Esophagus (tissue), 2 donors: ENCODE data around the gene NIT1. TPM values are rescaled to one million over a fixed set of nuclear protein-coding genes. Genes with fewer than 3 reads are reported as not detected.

Experiments used
- H3K27ac ChIP-seq, 2 donors: one replicate each; pipeline ENCODE4 v1.5.1; 2013; ENCODE audit warnings: low read depth in 2 of 2, mild to moderate bottlenecking in 2 of 2, inconsistent platforms in 1 of 2, low read length in 1 of 2, moderate library complexity in 1 of 2
- H3K27me3 ChIP-seq, 2 donors: one replicate each; pipeline ENCODE4 v1.6.1; 2013; ENCODE audit warnings: low read length in 2 of 2, control low read depth in 1 of 2, mild to moderate bottlenecking in 1 of 2; ENCODE audit not compliant: insufficient read depth in 2 of 2, control insufficient read depth in 1 of 2
- H3K36me3 ChIP-seq, 2 donors: one replicate each; pipeline ENCODE4 v1.6.1; 2013; ENCODE audit warnings: low read length in 1 of 2; ENCODE audit not compliant: control insufficient read depth in 2 of 2, insufficient read depth in 2 of 2
- H3K4me1 ChIP-seq, 2 donors: one replicate each; pipeline ENCODE4 v1.6.1; 2013; ENCODE audit warnings: low read length in 1 of 2; ENCODE audit not compliant: control insufficient read depth in 2 of 2, insufficient read depth in 2 of 2
- H3K4me3 ChIP-seq, 2 donors: one replicate each; pipeline ENCODE4 v1.5.1; 2013; ENCODE audit warnings: low read length in 2 of 2, mild to moderate bottlenecking in 2 of 2, low read depth in 1 of 2, moderate library complexity in 1 of 2
- H3K9me3 ChIP-seq, 2 donors: one replicate each; pipeline ENCODE4 v1.6.1; 2013; ENCODE audit warnings: mild to moderate bottlenecking in 2 of 2, low read depth in 1 of 2, low read length in 1 of 2, moderate library complexity in 1 of 2; ENCODE audit not compliant: control insufficient read depth in 2 of 2, insufficient read depth in 1 of 2
- WGBS, 2 donors: extraction: QIAGEN DNeasy Blood & Tissue Kit; methylation state at CpG; one replicate each; pipeline ENCODE4 v1.1.7; 2013; 5-methylcytosine and 5-hydroxymethylcytosine counted together
- polyA plus RNA-seq, 2 donors: library from polyadenylated mRNA; stranded (reverse); fragments of 200-250 nt; gene quantifications; one replicate each; pipeline ENCODE4 v1.2.3, GENCODE V29; 2013
- donor health status: healthy with polysubstance abuse.
- donor health status: Bipolar disorder and iron deficiency.

Gene NIT1
- polyA plus RNA-seq, 2 donors, result 28.0 to 28.5 TPM

- no peaks in the 10 kb centered on the region for H3K36me3 ChIP-seq
- no peak overlapping the region for H3K4me3 ChIP-seq
- H3K9me3 ChIP-seq, result no peaks in the 10 kb centered on the region
- 77 to 81% methylated on average over 3 of the region's 3 CpGs for WGBS, 2 donors
- H3K27ac ChIP-seq, result no peak overlapping the region
- H3K4me1 ChIP-seq, result no peaks in the 10 kb centered on the region
- H3K27me3 ChIP-seq, result no peaks in the 10 kb centered on the region
Observed at GRCh38 chr1:161137881-161138280, 20.0 kb downstream of the NIT1 start.

- 88 to 90% methylated on average over 1 of the region's 1 CpG for WGBS, 2 donors
- Histone ChIP-seq H3K9me3 (no peaks in the 10 kb centered on the region), H3K27me3 (no peaks in the 10 kb centered on the region), H3K4me1 (no peaks in the 10 kb centered on the region), H3K36me3 (no peaks in the 10 kb centered on the region), H3K4me3 (no peak overlapping the region), H3K27ac (no peak overlapping the region)
Observed at GRCh38 chr1:161138431-161138830, 20.5 kb downstream of the NIT1 start.

GRCh38 chr1:161139766-161140165 lies 21.9 kb downstream of the NIT1 start:
- Histone ChIP-seq H3K4me3 (no peak overlapping the region), H3K27me3 (no peaks in the 10 kb centered on the region), H3K9me3 (no peaks in the 10 kb centered on the region), H3K36me3 (no peaks in the 10 kb centered on the region), H3K4me1 (no peaks in the 10 kb centered on the region), H3K27ac (no peak overlapping the region)
- WGBS, 2 donors, result 19 to 42% methylated on average over 1 of the region's 1 CpG

DNA sequence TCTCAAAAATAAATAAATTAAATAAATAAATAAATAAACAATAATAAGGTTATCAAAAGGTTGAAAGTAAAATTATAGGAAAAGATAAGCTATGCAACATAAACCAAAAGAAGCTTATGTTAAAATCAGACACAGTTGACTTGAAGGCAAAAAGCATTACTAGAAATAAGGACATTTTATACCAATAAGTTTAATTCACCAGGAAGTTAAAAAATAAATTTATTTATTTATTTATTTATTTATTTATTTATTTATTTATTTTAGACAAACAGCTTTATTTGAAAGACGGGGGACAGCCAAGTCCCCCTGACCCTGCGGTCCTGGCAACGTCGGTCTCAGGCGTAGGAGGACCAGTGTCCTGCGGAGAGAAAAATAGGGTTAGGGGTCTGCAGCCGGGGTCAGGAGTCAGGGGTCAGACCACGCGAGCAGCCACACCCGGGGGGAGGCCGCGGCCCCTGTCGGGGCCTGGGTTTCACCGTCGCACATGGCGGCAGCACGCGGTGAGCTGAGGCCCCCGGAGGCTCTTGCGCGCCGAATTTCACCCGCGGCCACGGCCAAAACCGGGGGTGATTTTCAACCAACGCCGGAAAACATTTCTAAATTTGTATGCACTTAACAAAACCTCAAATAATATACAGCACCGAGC lies 23.0 kb downstream of the NIT1 start:
- Histone ChIP-seq H3K9me3 (no peaks in the 10 kb centered on the region), H3K4me1 (no peaks in the 10 kb centered on the region), H3K36me3 (no peaks in the 10 kb centered on the region), H3K27ac (no peak overlapping the region), H3K4me3 (no peak overlapping the region), H3K27me3 (no peaks in the 10 kb centered on the region)
- 93 to 96% methylated on average over 29 of the region's 29 CpGs for WGBS, 2 donors

GRCh38 chr1:161145832-161146231 lies 27.9 kb downstream of the NIT1 start:
- 83 to 85% methylated on average over 3 of the region's 3 CpGs for WGBS, 2 donors

DNA sequence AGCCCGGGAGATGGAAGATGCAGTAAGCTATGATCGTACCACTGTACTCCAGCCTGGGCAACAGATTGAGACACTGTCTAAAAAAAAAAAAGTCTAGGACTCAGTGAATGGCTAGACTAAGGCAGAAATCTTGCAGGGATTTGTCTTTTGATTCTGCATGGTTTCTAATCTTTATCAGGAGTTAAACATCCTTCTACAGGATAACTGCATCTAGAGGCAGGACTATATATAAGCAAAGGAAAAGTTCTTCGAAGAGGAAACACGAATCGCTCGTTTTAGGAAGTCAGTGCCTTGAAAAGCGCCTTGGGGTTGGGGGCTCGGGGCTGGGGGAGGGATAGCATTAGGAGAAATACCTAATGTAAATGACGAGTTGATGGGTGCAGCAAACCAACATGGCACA lies 35.3 kb downstream of the NIT1 start:
- 23% methylated on average over 9 of the region's 9 CpGs for WGBS, 2 donors
- H3K4me1 ChIP-seq, result no peaks in the 10 kb centered on the region
- H3K27ac ChIP-seq, result peak overlapping the region; percentile 15 to 98
- H3K4me3 ChIP-seq, result peak overlapping the region in 1 of 2 donors; percentile 96
- H3K27me3 ChIP-seq, result no peaks in the 10 kb centered on the region
- no peaks in the 10 kb centered on the region for H3K36me3 ChIP-seq
- H3K9me3 ChIP-seq, result no peaks in the 10 kb centered on the region

More at GRCh38 chr1:161145832-161146231, 27.9 kb downstream of the NIT1 start:
- H3K4me1 ChIP-seq, result no peaks in the 10 kb centered on the region
- no peaks in the 10 kb centered on the region for H3K27me3 ChIP-seq
- H3K4me3 ChIP-seq, result no peak overlapping the region
- H3K36me3 ChIP-seq, result no peaks in the 10 kb centered on the region
- no peak overlapping the region for H3K27ac ChIP-seq
- no peaks in the 10 kb centered on the region for H3K9me3 ChIP-seq

GRCh38 chr1:161153682-161154337 lies 35.9 kb downstream of the NIT1 start, which contains the start of gene UFC1:
Gene UFC1 (plus strand): TSS chr1:161153978. CDS start chr1:161153998, 20 bp downstream.
- WGBS, 2 donors, result 0 to 1% methylated on average over 33 of the region's 33 CpGs
- H3K4me1 ChIP-seq, result peaks cover 0 to 2% of the 10 kb centered on the region in 2 donors
- peak within 1 kb of the TSS; percentile 98 to 100 for H3K27ac ChIP-seq
- H3K4me3 ChIP-seq, result peak within 1 kb of the TSS; percentile 74 to 96
- H3K27me3 ChIP-seq, result no peaks in the 10 kb centered on the region
- peaks cover 0 to 4% of the 10 kb centered on the region in 2 donors for H3K36me3 ChIP-seq
- H3K9me3 ChIP-seq, result no peaks in the 10 kb centered on the region

GRCh38 chr1:161157867-161158266 lies 40.0 kb downstream of the NIT1 start:
- Histone ChIP-seq H3K36me3 (peaks cover 0 to 18% of the 10 kb centered on the region in 2 donors), H3K9me3 (no peaks in the 10 kb centered on the region), H3K4me3 (no peak overlapping the region), H3K4me1 (peaks cover 4 to 17% of the 10 kb centered on the region in 2 donors), H3K27ac (no peak overlapping the region), H3K27me3 (no peaks in the 10 kb centered on the region)
- 94 to 100% methylated on average over 1 of the region's 1 CpG for WGBS, 2 donors

GRCh38 chr1:161158316-161159010 lies 40.6 kb downstream of the NIT1 start:
- Histone ChIP-seq H3K27me3 (no peaks in the 10 kb centered on the region), H3K4me1 (peaks cover 4 to 17% of the 10 kb centered on the region in 2 donors), H3K4me3 (peak overlapping the region in 1 of 2 donors; percentile 80), H3K36me3 (peaks cover 0 to 18% of the 10 kb centered on the region in 2 donors), H3K27ac (peak overlapping the region; percentile 81), H3K9me3 (no peaks in the 10 kb centered on the region)
- 51 to 64% methylated on average over 9 of the region's 9 CpGs for WGBS, 2 donors
